ENCODE measurements around the gene GARS1.
"Not testable (repeated sequence)": the region's sequence is repeated elsewhere in the genome, so short reads cannot be mapped to it uniquely, and the experiment has no call there.

GARS1 gene

GRCh38 chr7:30594540-30595435 lies at the start of gene GARS1:
GARS1 (plus strand) TSS chr7:30594878; CDS start chr7:30594922, 44 bp downstream.
- peak; percentile 24 to 89 (median 72) for DNase-seq

- DNase-seq = no peak
Observed at GRCh38 chr7:30545791-30546555, 48.7 kb upstream of the GARS1 start.

- no peak for DNase-seq
Observed at GRCh38 chr7:30546596-30546995, 48.1 kb upstream of the GARS1 start.

- DNase-seq = peak in 48 of 56 donors; percentile 8 to 87 (median 54)
Observed at GRCh38 chr7:30548845-30549244, 45.8 kb upstream of the GARS1 start.

- DNase-seq = no peak
Observed at GRCh38 chr7:30549931-30550493, 44.7 kb upstream of the GARS1 start.

GRCh38 chr7:30552330-30552729 lies 42.3 kb upstream of the GARS1 start:
- DNase-seq = no peak

- DNase-seq = no peak
Observed at GRCh38 chr7:30553141-30553540, 41.5 kb upstream of the GARS1 start.

GRCh38 chr7:30553546-30553945 lies 41.1 kb upstream of the GARS1 start:
- no peak for DNase-seq

GRCh38 chr7:30555525-30555924 lies 39.2 kb upstream of the GARS1 start:
- no peak for DNase-seq

GRCh38 chr7:30556840-30557239 lies 37.8 kb upstream of the GARS1 start:
- DNase-seq = peak in 35 of 56 donors; percentile 7 to 81 (median 48)

GRCh38 chr7:30557245-30557644 lies 37.4 kb upstream of the GARS1 start:
- no peak for DNase-seq

- DNase-seq = peak in 2 of 56 donors; percentile 8 to 31
Observed at GRCh38 chr7:30559611-30560010, 35.1 kb upstream of the GARS1 start.

GRCh38 chr7:30561389-30561788 lies 33.3 kb upstream of the GARS1 start:
- peak in 1 of 56 donors; percentile 12 for DNase-seq

GRCh38 chr7:30562498-30562897 lies 32.2 kb upstream of the GARS1 start:
- DNase-seq = peak in 1 of 56 donors; percentile 17

GRCh38 chr7:30562909-30563308 lies 31.8 kb upstream of the GARS1 start:
- no peak for DNase-seq

- no peak for DNase-seq
Observed at GRCh38 chr7:30563326-30563942, 31.2 kb upstream of the GARS1 start.

- peak; percentile 17 to 92 (median 78) for DNase-seq
Observed at GRCh38 chr7:30564243-30564892, 30.3 kb upstream of the GARS1 start.

GRCh38 chr7:30566596-30566995 lies 28.1 kb upstream of the GARS1 start:
- DNase-seq = no peak

- DNase-seq = no peak
Observed at GRCh38 chr7:30567081-30567480, 27.6 kb upstream of the GARS1 start.

- DNase-seq = not testable (repeated sequence)
Observed at GRCh38 chr7:30570238-30570637, 24.4 kb upstream of the GARS1 start.
